ENCODE data around the gene KIF23. TPM values are rescaled to one million over a fixed set of nuclear protein-coding genes. Genes with fewer than 3 reads are reported as not detected.

KIF23 gene
- polyA plus RNA-seq, 2 of the 4 experiments (the other 2 are of a cell fraction): 81.8 to 117 TPM

- TF ChIP-seq BCL3 (IDR thresholded peaks at IDR 0.05) (no peak), HOXB13 (CRISPR knock-in tag; IDR thresholded peaks at IDR 0.05; ENCODE audit: low read depth) (no peak), MAX (IDR thresholded peaks at IDR 0.05) (no peak)
Observed at GRCh38 chr15:69391046-69391757, 22.9 kb upstream of the KIF23 start (continued).

GRCh38 chr15:69392352-69392751 lies 21.8 kb upstream of the KIF23 start:
- ChIA-PET POLR2A (interaction anchor here (1.4 kb wide), 1 partner anchor 71 kb away, joined by 4 read pairs; no protein-coding TSS in a partner anchor), CTCF (interaction anchor here (0.6 to 13.9 kb wide), 14 partner anchors 9 to 356 kb away, joined by 3 to 198 read pairs (median 24); partner anchors contain the start of gene GLCE)
- Histone ChIP-seq H3K27ac (peak overlapping the region in 1 of 2 experiments; percentile 66; a peak in 1 of 6 replicates), H3K4me2 (no peak overlapping the region), H3K4me1 (peaks cover 33% of the 10 kb centered on the region), H3K9me3 (no peaks in the 10 kb centered on the region), H3K4me3 (no peak overlapping the region)
- TF ChIP-seq KDM5A (IDR thresholded peaks at IDR 0.05) (no peak), HOXA7 (CRISPR knock-in tag; IDR thresholded peaks at IDR 0.05) (no peak), NR3C1 (IDR thresholded peaks at IDR 0.05) (no peak), CHD2 (IDR thresholded peaks at IDR 0.05; ENCODE audit: low read length, partially characterized antibody) (no peak), TFCP2L1 (CRISPR knock-in tag; IDR thresholded peaks at IDR 0.05) (no peak), EP300 (IDR thresholded peaks at IDR 0.05) (no peak), MAX (IDR thresholded peaks at IDR 0.05) (no peak), TP53 (CRISPR knock-in tag; IDR thresholded peaks at IDR 0.05) (no peak), EHF (CRISPR knock-in tag; IDR thresholded peaks at IDR 0.05) (no peak), SMC3 (IDR thresholded peaks at IDR 0.05) (no peak), MYC (IDR thresholded peaks at IDR 0.05; ENCODE audit: borderline replicate concordance, low read length) (no peak), POLR2A (IDR thresholded peaks at IDR 0.05; ENCODE audit: low read length) (no peak)
- WGBS (ENCODE audit: missing lambda C conversion rate): 46% methylated on average over 4 of the region's 4 CpGs
- no peak for DNase-seq (ENCODE audit: low read depth in 1 of 2, low spot score in 1 of 2)
- ATAC-seq: no peak
- FAIRE-seq: no peak

GRCh38 chr15:69393831-69394491 lies 20.2 kb upstream of the KIF23 start:
- ATAC-seq: peak; percentile 42 to 65; a peak in 5 of 6 replicates
- peaks cover 26% of the 10 kb centered on the region for H3K4me1 ChIP-seq
- FAIRE-seq: no peak
- ChIA-PET CTCF (interaction anchor here (0.6 to 13.9 kb wide), 68 partner anchors 9 to 896 kb away, joined by 3 to 198 read pairs (median 7); partner anchors contain the start of genes GLCE and KIF23), POLR2A (interaction anchor here (0.6 to 1.4 kb wide), 4 partner anchors 69 to 305 kb away, joined by 3 to 4 read pairs (median 4); no protein-coding TSS in a partner anchor)
- H3K4me3 ChIP-seq: no peak overlapping the region
- H3K27ac ChIP-seq: peak overlapping the region; percentile 24 to 66; a peak in 5 of 6 replicates
- DNase-seq (ENCODE audit: low read depth in 1 of 2, low spot score in 1 of 2): peak in 1 of 2 experiments; percentile 42
- 52% methylated on average over 11 of the region's 11 CpGs for WGBS (ENCODE audit: missing lambda C conversion rate)
- no peaks in the 10 kb centered on the region for H3K9me3 ChIP-seq
- H3K4me2 ChIP-seq: peak overlapping the region; percentile 41
- TF ChIP-seq, protein P1, sequence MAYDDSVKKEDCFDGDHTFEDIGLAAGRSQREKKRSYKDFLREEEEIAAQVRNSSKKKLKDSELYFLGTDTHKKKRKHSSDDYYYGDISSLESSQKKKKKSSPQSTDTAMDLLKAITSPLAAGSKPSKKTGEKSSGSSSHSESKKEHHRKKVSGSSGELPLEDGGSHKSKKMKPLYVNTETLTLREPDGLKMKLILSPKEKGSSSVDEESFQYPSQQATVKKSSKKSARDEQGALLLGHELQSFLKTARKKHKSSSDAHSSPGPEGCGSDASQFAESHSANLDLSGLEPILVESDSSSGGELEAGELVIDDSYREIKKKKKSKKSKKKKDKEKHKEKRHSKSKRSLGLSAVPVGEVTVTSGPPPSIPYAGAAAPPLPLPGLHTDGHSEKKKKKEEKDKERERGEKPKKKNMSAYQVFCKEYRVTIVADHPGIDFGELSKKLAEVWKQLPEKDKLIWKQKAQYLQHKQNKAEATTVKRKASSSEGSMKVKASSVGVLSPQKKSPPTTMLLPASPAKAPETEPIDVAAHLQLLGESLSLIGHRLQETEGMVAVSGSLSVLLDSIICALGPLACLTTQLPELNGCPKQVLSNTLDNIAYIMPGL (CRISPR knock-in tag; IDR thresholded peaks at IDR 0.05; ENCODE audit: borderline replicate concordance): no peak

All from A549 (cell line).